Thymus (tissue), 11 donors: Measurements from ENCODE around the gene DCDC2B. TPM values are rescaled to one million over a fixed set of nuclear protein-coding genes. Genes with fewer than 3 reads are reported as not detected.

ENCODE experiments used
- DNase-seq, 9 donors: peaks; one replicate each; pipeline ENCODE4 v3.0.0-alpha.2; 2013; ENCODE audit warnings: low spot score in 9 of 9, low read depth in 6 of 9, missing footprints in 1 of 9
- H3K27ac ChIP-seq, 2 donors: one replicate each; pipeline ENCODE4 v1.5.1; 2013; ENCODE audit warnings: control low read depth in 1 of 2, low read depth in 1 of 2, low read length in 1 of 2, mild to moderate bottlenecking in 1 of 2, moderate library complexity in 1 of 2
- H3K27me3 ChIP-seq, 2 donors: one replicate each; pipeline ENCODE4 v1.5.1; 2013; ENCODE audit warnings: low read length in 1 of 2; ENCODE audit not compliant: control insufficient read depth in 2 of 2, insufficient read depth in 1 of 2
- H3K36me3 ChIP-seq, 2 donors: one replicate each; pipeline ENCODE4 v1.5.1; 2013; ENCODE audit warnings: low read length in 1 of 2, mild to moderate bottlenecking in 1 of 2, moderate library complexity in 1 of 2; ENCODE audit not compliant: control insufficient read depth in 2 of 2, insufficient read depth in 2 of 2
- H3K4me1 ChIP-seq, 2 donors: one replicate each; pipeline ENCODE4 v1.5.1; 2013; ENCODE audit warnings: low read length in 2 of 2; ENCODE audit not compliant: control insufficient read depth in 2 of 2, insufficient read depth in 2 of 2
- H3K4me3 ChIP-seq, 2 donors: one replicate each; pipeline ENCODE4 v1.5.1; 2013; ENCODE audit warnings: low read length in 2 of 2, control low read depth in 1 of 2, mild to moderate bottlenecking in 1 of 2
- H3K9me3 ChIP-seq, 2 donors: one replicate each; pipeline ENCODE4 v1.5.1; 2013; ENCODE audit warnings: low read length in 1 of 2, mild to moderate bottlenecking in 1 of 2; ENCODE audit not compliant: control insufficient read depth in 2 of 2, insufficient read depth in 1 of 2
- WGBS: extraction: QIAGEN DNeasy Blood & Tissue Kit; methylation state at CpG from one replicate; pipeline ENCODE4 v1.1.7; 2013; 5-methylcytosine and 5-hydroxymethylcytosine counted together
- polyA plus RNA-seq: library from polyadenylated mRNA; stranded (reverse); fragments of 200-250 nt; gene quantifications from one replicate; pipeline ENCODE4 v1.2.3, GENCODE V29; 2013
- total RNA-seq: library from RNA; stranded (reverse); fragments of 120-200 nt; gene quantifications from one replicate; pipeline ENCODE4 v1.2.4, GENCODE V29; 2013
- donor health status: healthy.

The DCDC2B gene
- total and polyA plus RNA-seq, 2 donors, result 0.09 TPM; not detected in 1

- DNase-seq, result no peak
Measured at GRCh38 chr1:32242341-32242851, 33.5 kb downstream of the DCDC2B start.

GRCh38 chr1:32246888-32247273 lies 38.0 kb downstream of the DCDC2B start, which contains the start of gene FAM167B:
Gene FAM167B (plus strand): TSS chr1:32247222. CDS start chr1:32247422, 200 bp downstream.
- Histone ChIP-seq H3K4me1 (peaks cover 13 to 62% of the 10 kb centered on the region in 2 donors), H3K36me3 (no peaks in the 10 kb centered on the region), H3K4me3 (peak within 1 kb of the TSS in 1 of 2 donors; percentile 30), H3K27me3 (no peaks in the 10 kb centered on the region), H3K9me3 (no peaks in the 10 kb centered on the region), H3K27ac (peak within 1 kb of the TSS; percentile 91 to 100)
- 98% methylated on average over 3 of the region's 3 CpGs for WGBS
- no peak for DNase-seq

More at GRCh38 chr1:32242341-32242851, 33.5 kb downstream of the DCDC2B start:
- Histone ChIP-seq H3K4me1 (peaks cover 6 to 46% of the 10 kb centered on the region in 2 donors), H3K4me3 (no peak overlapping the region), H3K27me3 (peaks cover 0 to 12% of the 10 kb centered on the region in 2 donors), H3K36me3 (no peaks in the 10 kb centered on the region), H3K9me3 (no peaks in the 10 kb centered on the region), H3K27ac (no peak overlapping the region)
- 40% methylated on average over 7 of the region's 7 CpGs for WGBS

- DNase-seq, result no peak
- H3K4me1 ChIP-seq, result peaks cover 16 to 65% of the 10 kb centered on the region in 2 donors
Measured at GRCh38 chr1:32247452-32247851, 38.6 kb downstream of the DCDC2B start.

GRCh38 chr1:32247983-32248889 lies 39.3 kb downstream of the DCDC2B start:
- 9% methylated on average over 31 of the region's 31 CpGs for WGBS
- Histone ChIP-seq H3K9me3 (no peaks in the 10 kb centered on the region), H3K36me3 (no peaks in the 10 kb centered on the region), H3K27ac (peak overlapping the region; percentile 91 to 100), H3K4me3 (peak overlapping the region; percentile 10 to 30), H3K4me1 (peaks cover 22 to 69% of the 10 kb centered on the region in 2 donors), H3K27me3 (no peaks in the 10 kb centered on the region)
- peak in 4 of 9 donors; percentile 70 to 86 (median 74) for DNase-seq

More at GRCh38 chr1:32247452-32247851, 38.6 kb downstream of the DCDC2B start:
- H3K27ac ChIP-seq, result peak overlapping the region; percentile 91 to 100
- 96% methylated on average over 12 of the region's 12 CpGs for WGBS
- no peaks in the 10 kb centered on the region for H3K27me3 ChIP-seq
- H3K4me3 ChIP-seq, result no peak overlapping the region
- H3K9me3 ChIP-seq, result no peaks in the 10 kb centered on the region
- H3K36me3 ChIP-seq, result no peaks in the 10 kb centered on the region

- WGBS, result 8% methylated on average over 9 of the region's 9 CpGs
- DNase-seq, result peak; percentile 84 to 97 (median 92)
- Histone ChIP-seq H3K36me3 (peaks cover 0 to 7% of the 10 kb centered on the region in 2 donors), H3K27ac (peak overlapping the region; percentile 94 to 100), H3K4me1 (peaks cover 29 to 86% of the 10 kb centered on the region in 2 donors), H3K27me3 (no peaks in the 10 kb centered on the region), H3K4me3 (peak overlapping the region; percentile 59 to 88), H3K9me3 (no peaks in the 10 kb centered on the region)
Measured at GRCh38 chr1:32249831-32250525, 41.1 kb downstream of the DCDC2B start.

GRCh38 chr1:32250893-32251716 lies 42.2 kb downstream of the DCDC2B start, which contains the start of gene LCK:
Gene LCK (plus strand): TSS chr1:32251265. CDS start chr1:32274330, 23,065 bp downstream.
- WGBS, result 16% methylated on average over 25 of the region's 25 CpGs
- Histone ChIP-seq H3K4me1 (peaks cover 35 to 97% of the 10 kb centered on the region in 2 donors), H3K27me3 (no peaks in the 10 kb centered on the region), H3K9me3 (no peaks in the 10 kb centered on the region), H3K4me3 (peak within 1 kb of the TSS; percentile 59 to 88), H3K27ac (peak within 1 kb of the TSS; percentile 94 to 100), H3K36me3 (peaks cover 0 to 16% of the 10 kb centered on the region in 2 donors)
- DNase-seq, result peak in 3 of 9 donors; percentile 76 to 88 (median 80)

- Histone ChIP-seq H3K9me3 (no peaks in the 10 kb centered on the region), H3K36me3 (peaks cover 3 to 34% of the 10 kb centered on the region in 2 donors), H3K4me1 (peaks cover 30 to 76% of the 10 kb centered on the region in 2 donors), H3K27me3 (no peaks in the 10 kb centered on the region), H3K4me3 (peak overlapping the region; percentile 4 to 25), H3K27ac (peak overlapping the region in 1 of 2 donors; percentile 24)
- WGBS, result 85% methylated on average over 10 of the region's 10 CpGs
- DNase-seq, result no peak
Measured at GRCh38 chr1:32255072-32256071, 46.5 kb downstream of the DCDC2B start.
